HG03460 (cell line): ENCODE measurements around the gene KCND2.

Source experiments
- ATAC-seq: cut with Tn5 transposase; IDR thresholded peaks from one replicate; pipeline ENCODE4 v1.9.1; 2021; ENCODE audit not compliant: unreplicated experiment

KCND2 gene

DNA sequence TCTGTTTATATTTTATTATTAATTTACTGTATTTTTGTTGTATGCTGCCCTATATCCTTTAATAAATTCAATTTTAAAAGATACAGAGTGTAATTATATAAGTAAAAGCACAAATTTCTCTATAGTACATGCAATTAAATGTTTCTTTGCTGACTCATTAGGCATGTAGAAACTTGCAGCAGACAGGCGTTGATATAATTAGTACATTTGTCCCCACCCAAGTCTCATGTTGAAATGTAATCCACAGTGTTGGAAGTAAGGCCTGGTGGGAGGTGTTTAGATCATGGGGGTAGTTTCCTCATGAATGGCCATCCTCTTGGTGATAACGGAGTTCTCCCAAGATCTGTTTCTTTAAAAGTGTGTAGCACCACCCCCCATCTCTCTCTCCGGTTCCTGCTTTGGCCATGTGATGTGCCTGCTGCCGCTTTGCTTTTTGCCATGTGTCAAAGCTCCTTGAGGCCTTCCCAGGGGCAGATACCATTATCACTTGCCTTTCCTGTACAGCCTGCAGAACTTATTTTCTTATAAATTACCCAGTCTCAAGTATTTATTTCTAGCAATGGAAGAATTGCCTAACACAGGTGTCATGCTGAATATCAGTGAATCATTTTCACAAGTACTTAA is 521.2 kb downstream of the KCND2 start:
- ATAC-seq: no peak

DNA sequence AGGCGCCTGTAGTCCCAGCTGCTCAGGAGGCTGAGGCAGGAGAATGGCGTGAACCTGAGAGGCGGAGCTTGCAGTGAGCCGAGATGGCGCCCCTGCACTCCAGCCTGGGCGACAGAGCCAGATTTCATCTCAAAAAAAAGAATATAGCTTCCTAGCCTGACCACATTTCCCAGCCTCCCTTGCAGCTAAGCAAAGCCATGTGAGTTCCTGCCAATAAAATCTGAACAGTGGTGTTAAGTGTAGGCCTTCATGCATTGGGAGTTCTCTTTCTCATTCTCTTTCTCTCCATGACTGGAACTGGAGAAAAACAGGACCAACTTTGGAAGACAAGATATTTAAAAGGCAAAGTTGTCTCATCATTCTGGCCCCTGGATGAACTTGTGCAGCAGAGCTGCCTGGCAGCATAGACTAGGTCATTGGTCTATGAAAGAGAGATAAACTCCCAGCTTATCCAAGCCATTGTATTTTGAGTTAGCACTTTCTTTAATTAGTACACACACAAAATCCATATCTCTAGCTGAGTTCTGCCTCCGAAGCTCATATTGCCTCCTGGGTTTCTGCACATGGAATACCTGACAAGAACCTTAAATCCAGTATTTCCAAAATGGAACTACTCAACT is 524.2 kb downstream of the KCND2 start:
- no peak for ATAC-seq

DNA sequence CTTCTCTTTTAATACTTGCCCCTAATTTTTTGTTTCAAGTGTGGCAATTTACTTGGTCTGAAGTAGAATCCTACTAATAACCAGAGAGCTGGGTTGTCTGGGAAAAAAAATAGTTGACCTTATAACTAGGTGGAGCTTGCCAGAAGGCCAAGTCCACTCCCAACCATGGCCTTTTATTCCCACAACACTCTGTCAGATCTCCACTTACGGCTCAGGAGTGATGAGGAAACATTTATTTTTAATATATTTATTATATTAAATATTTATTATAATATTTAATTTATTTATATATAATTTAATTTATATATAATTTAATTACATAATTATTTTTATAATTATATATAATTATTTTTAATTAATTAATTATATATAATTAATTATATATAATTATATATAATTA is 526.2 kb downstream of the KCND2 start:
- ATAC-seq: no peak
